C4-2B (cell line): Measurements from ENCODE around the gene FHL2.

Experiments
- H3K27ac ChIP-seq: fragments of 450-650 bp; 2 replicates; pipeline ENCODE4 v1.5.1; 2017
- CTCF ChIP-seq: fragments of 450-650 bp; conservative IDR thresholded peaks from 2 replicates; pipeline ENCODE4 v1.5.1; 2017; ENCODE audit warnings: mild to moderate bottlenecking
- ZFX ChIP-seq: fragments of 450-650 bp; IDR thresholded peaks from 2 replicates; pipeline ENCODE4 v1.6.1; 2017

Gene FHL2

GRCh38 chr2:105335469-105335868 lies 63.4 kb downstream of the FHL2 start:
- TF ChIP-seq ZFX = no peak
- no peak for TF ChIP-seq CTCF
- H3K27ac ChIP-seq = no peak overlapping the region

GRCh38 chr2:105334211-105334610 lies 64.6 kb downstream of the FHL2 start:
- TF ChIP-seq CTCF (no peak), ZFX (no peak)

GRCh38 chr2:105330681-105331375 lies 68.0 kb downstream of the FHL2 start:
- H3K27ac ChIP-seq = peak overlapping the region; percentile 91
- TF ChIP-seq CTCF = no peak
- no peak for TF ChIP-seq ZFX

More at GRCh38 chr2:105334211-105334610, 64.6 kb downstream of the FHL2 start:
- H3K27ac ChIP-seq = no peak overlapping the region

GRCh38 chr2:105329561-105330495 lies 69.0 kb downstream of the FHL2 start, which contains the start of gene TGFBRAP1:
Gene TGFBRAP1 (minus strand): TSS chr2:105329735. CDS start chr2:105308301, 21,434 bp downstream.
- peak within 1 kb of the TSS; percentile 91 for H3K27ac ChIP-seq
- TF ChIP-seq CTCF = peak; percentile 12; the same call in 1 of the 2 replicates
- TF ChIP-seq ZFX = peak; percentile 98

- TF ChIP-seq ZFX (no peak), CTCF (no peak)
- peak overlapping the region; percentile 91 for H3K27ac ChIP-seq
These were observed 69.7 kb downstream of the FHL2 start for GRCh38 chr2:105329197-105329554.

GRCh38 chr2:105328281-105329196 lies 70.3 kb downstream of the FHL2 start:
- TF ChIP-seq ZFX (no peak), CTCF (no peak)
- peak overlapping the region; percentile 91 for H3K27ac ChIP-seq
